ENCODE results near the gene RHBDL1.

Gene RHBDL1

GRCh38 chr16:727291-727977 is 52.0 kb downstream of the RHBDL1 start:
- peak overlapping the region; percentile 68 for H3K4me3 ChIP-seq (ENCODE audit: low read depth, low read length)
- TF ChIP-seq CTCF (conservative IDR thresholded peaks at IDR 0.05; ENCODE audit: low read depth, low read length) = no peak
- DNase-seq (ENCODE audit: low read depth) = no peak
